HG02852 (cell line): Measurements from ENCODE around the gene UBQLN1.
"Not testable (repeated sequence)": the region's sequence is repeated elsewhere in the genome, so short reads cannot be mapped to it uniquely, and the experiment has no call there.

Experiments used
- ATAC-seq: cut with Tn5 transposase; IDR thresholded peaks from one replicate; pipeline ENCODE4 v1.9.1; 2021; ENCODE audit warnings: mild to moderate bottlenecking, moderate library complexity; ENCODE audit not compliant: unreplicated experiment

Gene UBQLN1

GRCh38 chr9:83707768-83708514, at the start of gene UBQLN1:
UBQLN1 (minus strand) TSS chr9:83707958; CDS start chr9:83707679, 279 bp downstream.
- ATAC-seq: peak; percentile 75

GRCh38 chr9:83754383-83754977, 46.7 kb upstream of the UBQLN1 start:
- ATAC-seq: peak; percentile 85

- ATAC-seq: no peak
Observed at GRCh38 chr9:83749706-83750105, 41.9 kb upstream of the UBQLN1 start.

- ATAC-seq: no peak
Observed at GRCh38 chr9:83744206-83744605, 36.4 kb upstream of the UBQLN1 start.

GRCh38 chr9:83733739-83734138, 26.0 kb upstream of the UBQLN1 start:
- no peak for ATAC-seq

GRCh38 chr9:83728591-83729368, 21.0 kb upstream of the UBQLN1 start:
- ATAC-seq: not testable (repeated sequence)

- no peak for ATAC-seq
Observed at GRCh38 chr9:83724436-83724835, 16.7 kb upstream of the UBQLN1 start.

- no peak for ATAC-seq
Observed at GRCh38 chr9:83722726-83723495, 15.2 kb upstream of the UBQLN1 start.

GRCh38 chr9:83721509-83721908, 13.8 kb upstream of the UBQLN1 start:
- ATAC-seq: no peak

- no peak for ATAC-seq
Observed at GRCh38 chr9:83715794-83716193, 8.0 kb upstream of the UBQLN1 start.

- no peak for ATAC-seq
Observed at GRCh38 chr9:83715221-83715620, 7.5 kb upstream of the UBQLN1 start.

- ATAC-seq: no peak
Observed at GRCh38 chr9:83714329-83714728, 6.6 kb upstream of the UBQLN1 start.

- peak; percentile 55 for ATAC-seq
Observed at GRCh38 chr9:83708515-83709158, 879 bp upstream of the UBQLN1 start.

- peak; percentile 56 for ATAC-seq
Observed at GRCh38 chr9:83707518-83707767, 315 bp downstream of the UBQLN1 start.

GRCh38 chr9:83706676-83707517, 861 bp downstream of the UBQLN1 start:
- ATAC-seq: peak; percentile 18

GRCh38 chr9:83705219-83705651, 2.5 kb downstream of the UBQLN1 start:
- not testable (repeated sequence) for ATAC-seq

- no peak for ATAC-seq
Observed at GRCh38 chr9:83701769-83702168, 6.0 kb downstream of the UBQLN1 start.

GRCh38 chr9:83701286-83701685, 6.5 kb downstream of the UBQLN1 start:
- ATAC-seq: no peak

GRCh38 chr9:83699615-83700014, 8.1 kb downstream of the UBQLN1 start:
- peak; percentile 40 for ATAC-seq
